Esophagus muscularis mucosa (tissue), 3 donors: ENCODE data around the gene NRP1.

Experiments
- EP300 ChIP-seq: sonication (generic); formaldehyde crosslinking; IDR thresholded peaks from one replicate; pipeline ENCODE4 v1.6.1; 2017; ENCODE audit warnings: antibody characterized with exemption
- POLR2A ChIP-seq: fragments of 450-650 bp; IDR thresholded peaks from one replicate; pipeline ENCODE4 v1.6.1; 2017; ENCODE audit warnings: antibody characterized with exemption, moderate library complexity, mild to moderate bottlenecking, low read depth
- POLR2AphosphoS5 ChIP-seq, 2 donors: sonication (generic); formaldehyde crosslinking; IDR thresholded peaks; one replicate each; pipeline ENCODE4 v1.6.1; 2017; ENCODE audit warnings: antibody characterized with exemption in 2 of 2

DNA sequence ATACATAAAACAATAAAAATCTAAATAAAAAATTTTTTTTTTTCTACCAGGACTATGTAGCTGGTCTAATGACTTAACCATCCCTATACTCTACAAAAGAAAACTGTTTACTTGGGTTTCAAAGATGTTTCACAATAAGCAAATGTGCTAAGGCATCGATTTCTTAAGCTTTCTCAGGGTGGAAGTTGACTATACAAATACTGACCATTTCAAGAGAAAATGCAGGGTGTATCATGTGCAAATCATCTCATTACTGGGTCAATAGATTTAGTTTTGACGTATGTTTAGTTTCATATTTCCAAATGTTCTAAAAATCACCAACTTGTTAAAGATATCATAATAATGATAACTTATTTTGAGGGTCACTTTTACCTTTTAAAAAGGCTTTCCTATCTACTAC, 7.5 kb downstream of the NRP1 start:
- TF ChIP-seq POLR2AphosphoS5 (IDR thresholded peaks at IDR 0.05) (no peak), EP300 (no peak), POLR2A (no peak)
